ENCODE measurements around the gene C22orf15. TPM values are rescaled to one million over a fixed set of nuclear protein-coding genes. Genes with fewer than 3 reads are reported as not detected.
"Not testable (repeated sequence)": the region's sequence is repeated elsewhere in the genome, so short reads cannot be mapped to it uniquely, and the experiment has no call there.

The C22orf15 gene
- 3.3 TPM for polyA plus RNA-seq (2013, experiment 1 of 2; ENCODE audit: insufficient read length)
- 3.8 TPM for polyA plus RNA-seq (2013, experiment 2 of 2; ENCODE audit: insufficient read length)

- peak; percentile 69 for DNase-seq
Measured at GRCh38 chr22:23762842-23763578, at the start of gene C22orf15. TSS of gene C22orf15 (plus strand) at chr22:23762990. CDS start at chr22:23763307, 317 bp downstream.

GRCh38 chr22:23713696-23714595 is 48.8 kb upstream of the C22orf15 start:
- DNase-seq = no peak

- no peak for DNase-seq
Measured at GRCh38 chr22:23714596-23715578, 47.9 kb upstream of the C22orf15 start.

GRCh38 chr22:23715806-23716375 is 46.9 kb upstream of the C22orf15 start:
- no peak for DNase-seq

GRCh38 chr22:23716811-23717801 is 45.7 kb upstream of the C22orf15 start:
- peak; percentile 88 for DNase-seq

- no peak for DNase-seq
Measured at GRCh38 chr22:23718371-23719165, 44.2 kb upstream of the C22orf15 start.

- DNase-seq = no peak
Measured at GRCh38 chr22:23720855-23721254, 41.9 kb upstream of the C22orf15 start.

GRCh38 chr22:23722160-23722559 is 40.6 kb upstream of the C22orf15 start:
- DNase-seq = no peak

GRCh38 chr22:23722724-23723123 is 40.1 kb upstream of the C22orf15 start:
- DNase-seq = no peak

- not testable (repeated sequence) for DNase-seq
Measured at GRCh38 chr22:23728108-23728507, 34.7 kb upstream of the C22orf15 start.

GRCh38 chr22:23737696-23738095 is 25.1 kb upstream of the C22orf15 start:
- DNase-seq = no peak

GRCh38 chr22:23742505-23743264 is 20.1 kb upstream of the C22orf15 start:
- DNase-seq = no peak

GRCh38 chr22:23743303-23743705 is 19.5 kb upstream of the C22orf15 start:
- DNase-seq = no peak

- no peak for DNase-seq
Measured at GRCh38 chr22:23744001-23744400, 18.8 kb upstream of the C22orf15 start.

- no peak for DNase-seq
Measured at GRCh38 chr22:23744485-23744884, 18.3 kb upstream of the C22orf15 start.

GRCh38 chr22:23745791-23746190 is 17.0 kb upstream of the C22orf15 start:
- no peak for DNase-seq

- DNase-seq = no peak
Measured at GRCh38 chr22:23749841-23750301, 12.9 kb upstream of the C22orf15 start.

GRCh38 chr22:23750367-23750713 is 12.4 kb upstream of the C22orf15 start:
- no peak for DNase-seq
